ENCODE measurements around the gene CHODL.

DNA sequence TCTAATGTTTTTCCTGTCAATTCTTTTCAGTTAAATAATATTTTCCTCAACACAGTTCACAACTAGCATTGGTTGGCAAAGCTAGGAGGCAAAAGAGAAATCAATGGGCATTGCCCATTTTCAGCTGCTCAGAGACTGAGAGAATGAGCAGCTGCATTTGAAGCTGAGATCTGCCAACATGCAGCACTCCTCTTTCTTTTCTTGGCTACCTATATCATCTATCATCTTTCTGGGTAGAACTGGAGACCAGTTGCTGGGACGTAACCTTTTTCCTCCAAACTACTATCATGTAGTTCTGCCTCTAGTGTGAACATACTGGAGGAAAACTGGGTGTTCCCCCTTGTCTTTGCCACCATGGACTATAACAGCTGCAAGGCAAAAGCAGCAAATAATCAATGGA, 22.9 kb downstream of the CHODL start:
- TF ChIP-seq ZNF76 (tag by site-specific recombination; IDR thresholded peaks at IDR 0.05; ENCODE audit: borderline replicate concordance, low read depth) = no peak
- TF ChIP-seq SP2 (tag by site-specific recombination; IDR thresholded peaks at IDR 0.05) = no peak
- TF ChIP-seq, protein P1, sequence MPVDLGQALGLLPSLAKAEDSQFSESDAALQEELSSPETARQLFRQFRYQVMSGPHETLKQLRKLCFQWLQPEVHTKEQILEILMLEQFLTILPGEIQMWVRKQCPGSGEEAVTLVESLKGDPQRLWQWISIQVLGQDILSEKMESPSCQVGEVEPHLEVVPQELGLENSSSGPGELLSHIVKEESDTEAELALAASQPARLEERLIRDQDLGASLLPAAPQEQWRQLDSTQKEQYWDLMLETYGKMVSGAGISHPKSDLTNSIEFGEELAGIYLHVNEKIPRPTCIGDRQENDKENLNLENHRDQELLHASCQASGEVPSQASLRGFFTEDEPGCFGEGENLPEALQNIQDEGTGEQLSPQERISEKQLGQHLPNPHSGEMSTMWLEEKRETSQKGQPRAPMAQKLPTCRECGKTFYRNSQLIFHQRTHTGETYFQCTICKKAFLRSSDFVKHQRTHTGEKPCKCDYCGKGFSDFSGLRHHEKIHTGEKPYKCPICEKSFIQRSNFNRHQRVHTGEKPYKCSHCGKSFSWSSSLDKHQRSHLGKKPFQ (tag by site-specific recombination; IDR thresholded peaks at IDR 0.05) = no peak
- TF ChIP-seq ZNF175 (tag by site-specific recombination; IDR thresholded peaks at IDR 0.05) = no peak
- TF ChIP-seq ZNF548 (tag by site-specific recombination; IDR thresholded peaks at IDR 0.05) = no peak

All from HEK293 (cell line).